GM23338 (cell line): ENCODE measurements around the gene ANKRD27. TPM values are rescaled to one million over a fixed set of nuclear protein-coding genes. Genes with fewer than 3 reads are reported as not detected.

Experiments
- ATAC-seq: fragments of 200-7000 bp; cut with Tn5 transposase; 3 replicates; pipeline ENCODE4 v1.9.1; 2020
- DNase-seq: peaks from one replicate; pipeline ENCODE4 v3.0.0-alpha.2; 2015; ENCODE audit warnings: low spot score
- H2AFZ ChIP-seq: fragments of 200-600 bp; sonication (generic); 2 replicates; pipeline ENCODE4 v1.8.0; 2016; ENCODE audit warnings: antibody characterized with exemption, mild to moderate bottlenecking, moderate library complexity
- H3F3A ChIP-seq: fragments of 200-600 bp; sonication (generic); replicated peaks from 2 replicates; pipeline ENCODE4 v1.8.0; 2017; ENCODE audit warnings: antibody characterized with exemption, mixed run types, low read depth
- H3K27ac ChIP-seq: fragments of 200-600 bp; sonication (generic); 2 replicates; pipeline ENCODE4 v1.6.1; 2016; ENCODE audit warnings: low read depth
- H3K27me3 ChIP-seq: fragments of 200-600 bp; sonication (generic); 2 replicates; pipeline ENCODE4 v1.8.0; 2016; ENCODE audit warnings: mild to moderate bottlenecking, mixed run types, moderate library complexity; ENCODE audit not compliant: insufficient read depth
- H3K36me3 ChIP-seq: fragments of 200-600 bp; sonication (generic); 2 replicates; pipeline ENCODE4 v1.8.0; 2016; ENCODE audit warnings: mild to moderate bottlenecking; ENCODE audit not compliant: insufficient read depth
- H3K4me1 ChIP-seq: fragments of 200-600 bp; sonication (generic); 2 replicates; pipeline ENCODE4 v1.8.0; 2016; ENCODE audit warnings: mild to moderate bottlenecking, moderate library complexity; ENCODE audit not compliant: insufficient read depth
- H3K4me2 ChIP-seq: fragments of 200-600 bp; sonication (generic); 2 replicates; pipeline ENCODE4 v1.7.1; 2017; ENCODE audit warnings: mixed run types
- H3K4me3 ChIP-seq: fragments of 200-600 bp; sonication (generic); 2 replicates; pipeline ENCODE4 v1.6.1; 2016; ENCODE audit warnings: mixed run types
- H3K79me2 ChIP-seq: fragments of 200-600 bp; sonication (generic); replicated peaks from 2 replicates; pipeline ENCODE4 v1.8.0; 2017; ENCODE audit warnings: mild to moderate bottlenecking; ENCODE audit not compliant: insufficient read depth
- H3K9me2 ChIP-seq: fragments of 200-600 bp; sonication (generic); 2 replicates; pipeline ENCODE4 v1.8.0; 2017; ENCODE audit not compliant: insufficient read depth
- H4K20me1 ChIP-seq: fragments of 200-600 bp; sonication (generic); replicated peaks from 2 replicates; pipeline ENCODE4 v1.8.0; 2017; ENCODE audit warnings: mild to moderate bottlenecking; ENCODE audit not compliant: insufficient read depth
- H3K27ac Mint-ChIP-seq: 2 replicates; pipeline ENCODE4 v1.8.0; 2020; ENCODE audit warnings: inconsistent platforms, mild to moderate bottlenecking, moderate library complexity, mixed read lengths
- H3K27me3 Mint-ChIP-seq: 3 replicates; pipeline ENCODE4 v1.8.0; 2022; ENCODE audit warnings: low read depth, mild to moderate bottlenecking, moderate library complexity, mixed read lengths, inconsistent platforms; ENCODE audit not compliant: insufficient read depth, poor library complexity
- H3K36me3 Mint-ChIP-seq: 3 replicates; pipeline ENCODE4 v1.8.0; 2021; ENCODE audit warnings: low read depth, mild to moderate bottlenecking, inconsistent platforms, moderate library complexity, mixed read lengths
- H3K4me1 Mint-ChIP-seq: 3 replicates; pipeline ENCODE4 v1.8.0; 2020; ENCODE audit warnings: mild to moderate bottlenecking, inconsistent platforms, mixed read lengths
- H3K4me3 Mint-ChIP-seq: 3 replicates; pipeline ENCODE4 v1.8.0; 2021; ENCODE audit warnings: moderate library complexity, mild to moderate bottlenecking, inconsistent platforms, mixed read lengths
- H3K9me3 Mint-ChIP-seq: 3 replicates; pipeline ENCODE4 v1.8.0; 2020; ENCODE audit warnings: moderate library complexity, mild to moderate bottlenecking, inconsistent platforms, mixed read lengths
- CREB1 ChIP-seq: fragments of 250-450 bp; sonication (Bioruptor Pico); IDR thresholded peaks from 2 replicates; pipeline ENCODE4 v1.5.0; 2020; ENCODE audit warnings: low read depth, mild to moderate bottlenecking, moderate library complexity
- CTCF ChIP-seq, 2 experiments: fragments of 200-600 bp in 1 of 2; sonication (generic) in 1 of 2; conservative IDR thresholded peaks; 2 replicates each; pipeline versions ENCODE4 v1.5.1 to v1.6.1; 2016 to 2017; ENCODE audit warnings: antibody characterized with exemption in 2 of 2, low read depth in 2 of 2, mild to moderate bottlenecking in 2 of 2, moderate library complexity in 1 of 2
- JUNB ChIP-seq: IDR thresholded peaks from one replicate; pipeline ENCODE4 v1.6.1; 2016; ENCODE audit warnings: antibody characterized with exemption; ENCODE audit not compliant: unreplicated experiment
- NANOG ChIP-seq: IDR thresholded peaks from 2 replicates; pipeline ENCODE4 v1.6.1; 2016; ENCODE audit warnings: antibody characterized with exemption, borderline replicate concordance
- POLR2AphosphoS5 ChIP-seq: IDR thresholded peaks from 2 replicates; pipeline ENCODE4 v1.6.1; 2016; ENCODE audit warnings: antibody characterized with exemption, low read depth
- ZNF114 ChIP-seq: fragments of 250-450 bp; sonication (Bioruptor Pico); IDR thresholded peaks from 2 replicates; pipeline ENCODE4 v1.5.0; 2020; ENCODE audit warnings: mild to moderate bottlenecking, moderate library complexity
- ZNF462 ChIP-seq: fragments of 250-450 bp; sonication (Bioruptor Pico); IDR thresholded peaks from 2 replicates; pipeline ENCODE4 v1.5.0; 2020; ENCODE audit warnings: mild to moderate bottlenecking, moderate library complexity
- polyA plus RNA-seq: library from polyadenylated mRNA; unstranded; fragments of >200 nt; fragmentation: Nextera tagmentation; extraction: Ambion mirVana; gene quantifications from 2 replicates; pipeline ENCODE4 v1.2.1, GENCODE V29; 2016
- total RNA-seq: library from RNA; depleted of rRNA; stranded (reverse); fragments of >200 nt; shearing (Covaris generic); gene quantifications from 2 replicates; pipeline ENCODE4 v1.2.3, GENCODE V29; 2014

ANKRD27 gene
- total and polyA plus RNA-seq, 2 experiments from 2014 or later, result 16.7 to 48.7 TPM

- Mint-ChIP-seq H3K9me3 (no peaks in the 10 kb centered on the region), H3K4me1 (peaks cover 10% of the 10 kb centered on the region; the same call in 2 of the 3 replicates), H3K27ac (no peak overlapping the region), H3K36me3 (peaks cover 40% of the 10 kb centered on the region), H3K27me3 (peaks cover 10% of the 10 kb centered on the region), H3K4me3 (peak overlapping the region; percentile 96)
- Histone ChIP-seq H3K36me3 (peaks cover 25% of the 10 kb centered on the region), H3K4me3 (peak overlapping the region; percentile 92), H3K9me2 (no peaks in the 10 kb centered on the region), H4K20me1 (peaks cover 7% of the 10 kb centered on the region; the same call in 1 of the 2 replicates), H3K27me3 (peaks cover 17% of the 10 kb centered on the region), H2AFZ (peak overlapping the region; percentile 92), H3K79me2 (peaks cover 12% of the 10 kb centered on the region), H3K27ac (no peak overlapping the region), H3K4me1 (peaks cover 6% of the 10 kb centered on the region), H3F3A (no peaks in the 10 kb centered on the region), H3K4me2 (peak overlapping the region; percentile 95)
- TF ChIP-seq CTCF (conservative IDR thresholded peaks at IDR 0.05; ENCODE audit: low read depth in 2 of 2), result no peak
- no peak for TF ChIP-seq ZNF114 (CRISPR knock-in tag)
- no peak for TF ChIP-seq POLR2AphosphoS5
- TF ChIP-seq JUNB, result no peak
- TF ChIP-seq CREB1 (CRISPR knock-in tag), result no peak
- TF ChIP-seq NANOG, result no peak
- ATAC-seq (peak; percentile 46), DNase-seq (peak; percentile 53)
Observed at GRCh38 chr19:32581705-32582179, 93.2 kb downstream of the ANKRD27 start.

- Mint-ChIP-seq H3K4me3 (peak within 1 kb of the TSS; percentile 96), H3K27ac (no peak within 1 kb of the TSS), H3K36me3 (peaks cover 33% of the 10 kb centered on the region), H3K9me3 (no peaks in the 10 kb centered on the region; the same call in 2 of the 3 replicates), H3K27me3 (peaks cover 10% of the 10 kb centered on the region), H3K4me1 (peaks cover 10% of the 10 kb centered on the region; the same call in 2 of the 3 replicates)
- DNase-seq (peak; percentile 94), ATAC-seq (peak; percentile 96)
- H3K36me3 ChIP-seq, result peaks cover 18% of the 10 kb centered on the region
- H3K4me2 ChIP-seq, result peak within 1 kb of the TSS; percentile 95
- H3K27ac ChIP-seq, result no peak within 1 kb of the TSS
- peak within 1 kb of the TSS; percentile 96 for H2AFZ ChIP-seq
- no peaks in the 10 kb centered on the region for H3K9me2 ChIP-seq
- peaks cover 17% of the 10 kb centered on the region for H3K27me3 ChIP-seq
- H3F3A ChIP-seq, result no peaks in the 10 kb centered on the region
- TF ChIP-seq ZNF462 (CRISPR knock-in tag), result no peak
- peak; percentile 92 for TF ChIP-seq POLR2AphosphoS5
- peak; percentile 34; the same call in 1 of the 2 replicates for TF ChIP-seq CREB1 (CRISPR knock-in tag)
- peaks cover 6% of the 10 kb centered on the region for H3K4me1 ChIP-seq
- peak within 1 kb of the TSS; percentile 92 for H3K4me3 ChIP-seq
- peaks cover 7% of the 10 kb centered on the region; the same call in 1 of the 2 replicates for H4K20me1 ChIP-seq
- H3K79me2 ChIP-seq, result peaks cover 12% of the 10 kb centered on the region
Observed at GRCh38 chr19:32580901-32581704, 93.9 kb downstream of the ANKRD27 start, which contains the start of gene PDCD5. Gene PDCD5 (plus strand): TSS chr19:32581190. CDS start chr19:32581262, 72 bp downstream.
